ENCODE results near the gene SLX4IP.
A peak's percentile ranks its signal among the peaks of the same experiment; 100 is the strongest.

Gene SLX4IP

GRCh38 chr20:10550204-10551118 is 115.4 kb downstream of the SLX4IP start:
- no peak for DNase-seq (ENCODE audit: low read depth, low spot score)

DNA sequence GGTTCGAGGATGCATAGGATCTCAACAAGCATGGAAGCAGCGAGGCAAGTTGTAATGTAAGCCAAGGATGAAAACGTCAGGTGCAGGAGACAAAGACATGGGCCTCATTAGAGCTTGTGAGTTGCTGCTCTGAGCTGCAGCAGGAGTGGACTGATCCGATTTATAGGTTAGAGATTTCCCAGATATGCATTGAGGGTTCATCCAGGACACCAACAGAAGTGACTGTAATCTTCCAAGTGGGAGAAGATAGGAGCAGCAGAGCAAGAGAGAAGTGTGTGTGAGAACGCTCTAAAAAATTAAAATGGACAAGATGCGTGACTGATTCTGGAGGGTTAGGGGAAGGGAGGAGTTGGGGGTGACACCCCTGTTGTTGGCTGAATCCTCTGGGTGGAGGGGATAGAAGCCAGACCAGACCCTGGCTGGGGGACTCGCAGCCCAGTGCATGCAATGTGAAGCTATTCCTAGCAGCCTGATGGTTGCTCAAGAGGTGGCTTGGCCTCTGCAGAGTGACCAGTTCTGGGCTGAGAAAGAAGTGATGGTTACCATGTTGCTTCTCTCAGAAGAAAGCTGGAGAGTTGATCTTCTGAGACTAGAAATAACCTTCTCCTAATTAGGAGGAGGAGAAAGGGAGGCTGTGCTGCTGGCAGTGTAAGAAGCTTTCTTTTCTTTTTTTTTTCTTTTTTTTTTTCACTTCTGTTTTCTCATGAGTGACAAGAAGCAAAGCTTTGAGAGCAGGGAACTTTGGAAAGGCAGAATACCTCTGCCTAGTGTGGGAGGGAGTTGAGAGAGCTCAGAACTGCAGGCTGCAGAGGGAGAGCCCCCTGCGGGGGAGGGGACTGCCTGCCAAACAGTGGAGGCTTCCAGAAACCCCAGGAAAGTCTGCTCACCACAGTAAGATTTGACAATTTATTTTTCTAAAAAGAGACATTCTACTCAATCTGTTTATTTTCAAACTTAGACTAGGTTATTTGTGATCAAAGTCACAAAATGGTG is 116.9 kb downstream of the SLX4IP start:
- DNase-seq (ENCODE audit: low read depth, low spot score), result peak; percentile 12

- DNase-seq (ENCODE audit: low read depth, low spot score), result peak; percentile 12
Measured at GRCh38 chr20:10553326-10553984, 118.3 kb downstream of the SLX4IP start.

GRCh38 chr20:10554285-10554684 is 119.2 kb downstream of the SLX4IP start:
- DNase-seq (ENCODE audit: low read depth, low spot score), result no peak

DNA sequence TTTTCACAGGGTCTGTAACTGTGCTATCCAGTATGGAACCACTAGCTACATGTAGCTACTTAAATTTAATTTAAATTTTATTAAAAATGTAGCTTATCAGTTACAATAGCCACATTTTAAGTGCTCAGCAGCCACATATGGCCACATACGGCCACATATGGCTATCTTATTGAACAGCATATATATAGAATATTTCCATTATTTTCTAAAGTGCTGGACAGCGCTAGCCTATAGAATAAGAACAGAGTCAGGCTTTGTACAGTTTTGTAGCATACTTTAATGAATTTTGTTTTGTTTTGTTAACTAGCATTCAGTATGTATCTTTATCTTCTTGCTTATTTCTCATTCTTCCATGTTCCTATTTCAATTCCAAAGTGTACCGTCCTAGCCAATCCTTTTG is 120.3 kb downstream of the SLX4IP start:
- no peak for DNase-seq (ENCODE audit: low read depth, low spot score)

DNA sequence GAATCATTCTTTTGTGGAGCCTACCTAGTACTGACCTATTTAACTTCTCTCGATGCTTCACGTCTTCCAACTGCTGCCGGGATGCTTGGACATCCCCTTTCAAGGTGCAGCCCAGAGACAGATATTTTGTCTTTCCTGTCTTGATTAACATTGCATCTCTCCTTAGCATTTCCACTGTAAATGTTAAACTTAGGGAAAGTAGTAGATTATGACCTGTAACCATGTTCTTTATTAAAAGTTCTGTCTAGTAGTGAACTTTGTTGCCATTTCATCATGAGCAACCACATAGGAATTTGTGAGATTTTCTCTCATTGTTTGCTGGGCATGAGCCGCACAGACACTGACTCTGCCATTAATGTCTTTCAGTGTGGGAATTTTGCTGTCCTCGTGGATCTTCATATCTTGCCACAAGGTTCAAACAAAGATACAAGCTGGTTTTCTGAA is 120.8 kb downstream of the SLX4IP start:
- DNase-seq (ENCODE audit: low read depth, low spot score), result no peak

- no peak for DNase-seq (ENCODE audit: low read depth, low spot score)
Measured at GRCh38 chr20:10556519-10557083, 121.5 kb downstream of the SLX4IP start.

GRCh38 chr20:10557685-10558084 is 122.6 kb downstream of the SLX4IP start:
- DNase-seq (ENCODE audit: low read depth, low spot score), result peak; percentile 15

DNA sequence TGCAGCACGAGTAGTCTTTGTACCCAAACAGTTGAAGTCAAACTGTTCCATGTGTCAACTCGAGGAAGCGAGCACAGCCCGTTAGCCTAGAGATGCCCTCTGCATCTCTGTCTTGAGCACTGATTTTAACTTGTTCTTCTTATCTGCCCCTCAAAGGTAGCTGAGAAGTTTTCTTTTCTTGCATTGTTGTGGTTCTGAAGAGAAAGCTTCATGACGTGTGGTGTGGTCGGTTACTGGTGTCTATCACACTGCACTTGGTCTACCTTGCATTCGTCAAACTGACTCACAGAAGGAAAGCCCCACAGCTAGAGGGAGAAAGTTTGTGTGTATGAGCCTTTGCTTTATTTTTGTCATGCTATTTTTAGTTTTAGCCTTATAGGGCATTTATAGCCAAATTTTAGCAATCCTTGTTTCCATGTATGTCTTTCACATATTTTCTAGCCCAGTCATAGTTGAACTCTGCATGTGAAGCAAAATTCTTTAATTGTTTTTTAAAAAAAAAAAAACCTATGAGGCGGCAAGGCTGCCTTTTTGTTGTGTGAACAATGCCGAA is 123.6 kb downstream of the SLX4IP start:
- no peak for DNase-seq (ENCODE audit: low read depth, low spot score)

- DNase-seq (ENCODE audit: low read depth, low spot score), result no peak
Measured at GRCh38 chr20:10559266-10559665, 124.2 kb downstream of the SLX4IP start.

DNA sequence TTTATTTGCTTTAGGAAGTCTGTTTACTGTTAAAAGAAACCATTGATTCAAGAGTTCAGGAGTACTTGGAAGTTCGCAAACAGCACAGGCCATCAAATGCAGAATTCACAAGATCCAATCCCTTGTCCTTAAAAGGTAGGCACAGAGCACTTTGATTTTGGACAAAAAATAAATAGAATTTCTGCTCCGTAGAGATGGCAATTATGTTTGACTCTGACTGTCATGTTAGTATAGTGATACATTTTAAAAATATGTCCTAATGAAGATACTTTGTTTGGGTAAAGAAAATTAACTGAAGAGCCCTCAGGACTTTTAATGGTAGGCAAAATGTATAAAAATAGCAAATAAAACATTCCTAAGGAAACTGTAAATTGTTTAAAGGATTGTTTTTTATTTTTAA is 125.6 kb downstream of the SLX4IP start:
- DNase-seq (ENCODE audit: low read depth, low spot score), result no peak

DNA sequence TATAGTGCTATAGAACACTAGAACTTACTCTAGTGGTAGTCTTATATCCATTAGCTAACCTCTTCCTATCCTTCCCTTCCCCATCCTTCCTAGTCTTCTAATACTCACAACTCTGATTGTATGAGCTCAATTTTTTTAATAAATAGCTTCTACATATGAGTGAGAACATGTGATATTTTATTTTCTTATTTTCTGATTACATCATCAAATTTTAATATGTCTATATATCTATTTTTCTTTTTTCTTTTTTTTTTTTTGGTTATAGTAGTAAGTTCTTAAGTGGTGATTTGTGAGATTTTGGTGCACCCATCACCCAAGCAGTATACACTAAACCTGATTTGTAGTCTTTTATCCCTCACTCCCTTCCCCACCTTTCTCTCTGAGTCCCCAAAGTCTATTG is 126.2 kb downstream of the SLX4IP start:
- no peak for DNase-seq (ENCODE audit: low read depth, low spot score)

- DNase-seq (ENCODE audit: low read depth, low spot score), result no peak
Measured at GRCh38 chr20:10562899-10563298, 127.8 kb downstream of the SLX4IP start.

- no peak for DNase-seq (ENCODE audit: low read depth, low spot score)
Measured at GRCh38 chr20:10563935-10564492, 128.9 kb downstream of the SLX4IP start.

DNA sequence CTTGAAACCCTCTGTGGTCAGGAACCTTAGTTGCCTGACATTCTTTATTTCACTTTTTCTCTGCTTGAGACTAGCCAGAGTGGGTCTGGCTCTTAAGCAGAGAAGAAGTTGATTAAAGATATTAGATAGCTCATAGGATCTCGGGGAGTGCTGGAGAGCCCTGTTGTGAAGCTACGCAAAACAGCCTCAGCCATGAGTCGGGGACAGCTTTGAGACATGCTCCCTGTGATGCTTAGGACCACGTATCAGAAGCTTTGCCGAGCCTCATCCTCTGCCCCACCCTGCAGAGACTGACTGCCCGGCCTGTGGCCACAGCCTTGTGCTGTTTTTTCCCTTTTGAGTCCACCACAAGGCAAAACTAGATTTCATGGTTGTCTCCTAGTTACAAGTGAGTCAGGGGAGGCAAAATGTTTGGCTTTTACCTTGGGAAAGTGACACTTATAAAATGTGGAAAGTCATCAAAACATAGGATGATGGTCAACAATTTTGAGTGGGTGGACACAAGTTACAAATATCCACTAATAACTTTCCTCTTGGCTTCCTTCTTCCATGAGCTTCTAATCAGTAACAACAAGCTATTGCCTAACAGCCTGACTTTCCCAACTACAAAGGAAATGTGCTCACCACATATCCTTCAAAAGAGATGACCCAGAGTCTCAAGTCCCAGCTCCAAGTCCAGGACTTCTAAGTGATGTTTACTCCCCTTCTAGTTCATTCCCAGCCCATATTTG is 130.3 kb downstream of the SLX4IP start:
- no peak for DNase-seq (ENCODE audit: low read depth, low spot score)

DNA sequence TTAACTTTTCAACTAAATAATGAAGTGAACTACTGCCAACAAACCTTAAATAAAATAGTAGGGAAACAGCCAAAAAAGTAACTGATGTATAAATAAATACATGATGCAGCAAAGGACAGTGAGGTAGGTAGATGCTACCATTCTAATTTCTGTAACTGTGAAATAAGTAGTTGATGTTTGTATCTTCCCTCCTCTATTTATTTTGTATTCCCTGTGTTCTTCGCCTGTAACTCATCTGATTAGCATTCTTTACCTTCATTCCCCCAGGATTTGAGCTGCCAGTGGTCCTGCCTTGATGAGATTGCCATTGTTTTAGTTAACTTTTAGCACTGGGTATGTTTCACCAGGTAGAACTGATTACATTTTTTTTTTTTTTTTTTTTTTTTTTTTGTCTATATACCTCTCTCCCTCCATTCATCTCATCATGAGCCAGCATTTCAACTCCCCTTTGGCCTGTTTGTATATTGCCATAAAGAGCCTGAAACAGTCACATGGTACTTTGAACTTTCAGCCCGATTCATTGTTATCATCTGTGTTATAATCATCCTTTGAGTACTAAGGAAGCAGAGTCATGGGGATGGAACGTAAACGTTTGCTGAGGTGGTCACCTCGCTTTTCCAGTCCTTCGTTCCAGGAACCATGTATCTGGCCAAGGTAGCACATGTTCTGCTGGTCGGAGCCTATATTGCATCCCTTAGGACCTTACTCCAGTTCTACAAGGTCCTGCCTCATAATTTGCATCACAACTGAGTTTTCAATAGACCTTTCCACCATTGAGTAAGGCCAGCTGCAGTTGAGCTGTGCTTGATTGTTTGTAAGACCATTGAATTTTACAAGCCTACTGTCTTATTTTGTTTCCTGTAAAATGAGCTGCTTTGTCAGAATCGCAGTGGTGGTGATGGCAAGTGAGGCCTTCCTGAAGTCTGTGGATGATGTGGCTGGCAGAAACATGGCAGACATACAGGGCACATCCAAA is 131.1 kb downstream of the SLX4IP start:
- DNase-seq (ENCODE audit: low read depth, low spot score), result no peak

GRCh38 chr20:10568032-10568431 is 132.9 kb downstream of the SLX4IP start:
- DNase-seq (ENCODE audit: low read depth, low spot score), result no peak

DNA sequence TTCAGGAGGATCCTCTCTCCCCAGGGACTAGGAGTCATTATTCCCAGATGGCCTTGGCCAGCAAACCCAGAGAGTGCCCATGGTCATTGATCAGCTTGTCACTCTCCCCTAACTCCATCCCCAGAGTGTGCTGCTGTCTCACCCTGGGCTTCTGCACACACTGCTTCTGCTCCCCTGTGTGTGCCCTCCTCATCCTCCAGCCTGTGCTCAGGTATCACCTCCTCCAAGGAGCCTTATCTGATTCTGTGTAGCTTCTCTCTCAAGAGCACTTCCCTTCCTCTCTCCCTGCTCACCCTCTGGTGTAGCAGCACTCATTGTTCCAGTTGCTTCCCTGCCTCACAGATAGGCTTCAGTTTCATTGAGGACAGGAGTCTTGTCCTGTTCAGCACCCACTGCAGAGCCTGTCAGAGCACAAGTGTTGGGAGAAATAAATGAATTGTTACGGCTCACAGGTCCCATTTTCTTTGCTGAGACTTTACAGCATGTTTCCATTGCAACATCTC is 136.3 kb downstream of the SLX4IP start:
- no peak for DNase-seq (ENCODE audit: low read depth, low spot score)

DNA sequence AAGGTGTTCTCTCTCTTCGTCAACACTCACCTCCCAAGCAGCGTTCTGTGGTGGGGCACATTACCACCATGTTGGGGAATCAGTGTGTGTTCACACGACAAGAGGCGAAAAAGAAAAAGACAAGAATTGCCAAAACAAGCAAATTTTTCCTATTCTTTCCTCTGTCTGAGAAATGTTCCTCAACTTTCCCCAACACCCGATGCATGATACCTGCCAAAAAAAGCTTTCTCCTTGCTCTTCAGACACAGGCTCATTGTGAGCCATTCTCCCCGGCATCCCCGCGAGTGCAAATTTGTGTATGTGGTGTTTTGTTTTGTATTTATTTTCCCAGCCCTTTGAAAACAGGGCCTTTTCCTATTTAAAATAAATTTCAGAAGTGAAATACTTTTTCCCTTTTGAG is 137.7 kb downstream of the SLX4IP start:
- no peak for DNase-seq (ENCODE audit: low read depth, low spot score)
